Pulmonary artery endothelial cell (primary cell): Measurements from ENCODE around the gene PTGFRN. TPM values are rescaled to one million over a fixed set of nuclear protein-coding genes. Genes with fewer than 3 reads are reported as not detected.

Experiments used
- DNase-seq: peaks from one replicate; pipeline ENCODE4 v3.0.0-alpha.2; 2011; ENCODE audit warnings: low read depth, low spot score
- total RNA-seq: library from RNA; depleted of rRNA; stranded (reverse); fragments of >200 nt; gene quantifications from 2 replicates; pipeline ENCODE4 v1.2.3, GENCODE V29; 2014

The PTGFRN gene
- total RNA-seq, 1 donor from 2014 or later = 68.5 TPM

DNA sequence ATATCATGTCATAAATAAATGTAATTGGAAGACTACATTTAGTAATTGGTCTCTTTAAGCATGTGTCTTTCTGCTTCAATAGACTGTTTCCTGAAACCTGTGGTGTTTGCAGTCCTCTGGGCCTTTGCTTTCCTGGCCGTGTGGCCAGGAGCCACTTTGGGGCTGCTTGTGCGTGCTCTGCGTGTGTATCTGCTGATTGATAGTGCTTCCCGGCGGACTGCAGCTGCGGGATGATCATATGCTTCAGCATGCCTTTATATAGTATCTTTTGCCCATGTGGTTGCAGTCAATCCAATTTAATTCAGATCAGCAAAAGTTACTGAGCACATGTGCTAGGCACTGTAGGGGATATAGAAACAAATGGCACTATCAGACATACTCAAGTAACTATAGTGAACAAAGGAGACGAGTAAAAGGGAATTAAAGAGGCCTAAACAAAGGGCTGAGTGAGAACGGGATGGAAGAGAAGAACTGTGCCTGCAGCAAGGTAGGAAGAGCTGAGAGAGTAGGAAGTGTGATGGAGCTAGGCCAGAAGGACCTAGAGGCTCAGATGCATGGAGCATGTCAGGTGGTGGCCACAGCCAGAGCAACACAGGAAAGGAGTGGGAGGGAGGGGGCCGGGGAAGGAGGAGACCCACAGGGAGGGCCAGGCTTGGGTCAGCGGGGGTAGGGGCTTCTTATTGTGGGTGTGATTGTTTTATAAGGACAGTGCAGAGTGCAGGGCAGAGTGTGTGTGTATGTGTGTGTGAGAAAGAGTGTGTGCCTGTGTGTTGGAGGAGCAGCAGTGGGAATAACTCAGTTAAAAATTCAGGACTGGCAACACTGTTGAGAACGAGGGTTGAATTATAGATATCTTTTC, 123.2 kb downstream of the PTGFRN start:
- DNase-seq = no peak

- DNase-seq = no peak
Observed at GRCh38 chr1:117033772-117034171, 124.1 kb downstream of the PTGFRN start.

DNA sequence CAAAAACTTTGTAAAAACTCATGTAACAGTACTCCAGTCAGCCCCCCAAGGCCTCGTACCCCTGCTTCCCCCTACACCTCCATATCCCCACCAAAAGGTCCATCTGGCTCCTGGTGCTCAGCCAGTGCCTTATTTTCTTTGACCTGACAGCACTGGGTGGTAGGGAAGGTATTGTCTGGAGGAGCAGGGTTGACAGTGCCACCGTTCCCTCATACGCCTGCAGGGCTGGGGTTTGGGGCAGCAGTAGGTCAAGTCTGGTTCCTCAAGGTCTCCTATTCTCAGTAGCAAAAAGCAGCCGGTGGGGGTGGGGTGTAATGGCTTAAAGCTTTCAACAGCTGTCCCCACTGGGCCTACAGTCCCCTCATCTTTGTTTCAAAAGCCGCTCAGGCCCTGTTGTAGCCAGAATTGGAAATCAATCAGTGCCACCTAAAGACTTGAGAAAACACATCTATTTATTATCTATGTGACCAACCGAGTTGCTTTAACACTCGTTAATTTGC, 125.1 kb downstream of the PTGFRN start:
- DNase-seq = no peak

GRCh38 chr1:117036018-117036461, 126.3 kb downstream of the PTGFRN start:
- DNase-seq = no peak

GRCh38 chr1:117037802-117038201, 128.1 kb downstream of the PTGFRN start:
- no peak for DNase-seq

GRCh38 chr1:117038236-117038635, 128.5 kb downstream of the PTGFRN start:
- DNase-seq = no peak

Other genes with a start within 250 kb of the PTGFRN start
- 0.33 and 0.60 TPM in 2 replicates for gene IGSF3, start 242.2 kb upstream of the PTGFRN start, total RNA-seq
- gene CD2, start 155.5 kb upstream of the PTGFRN start, total RNA-seq = not detected in 2 replicates
- gene CD101, start 91.8 kb downstream of the PTGFRN start, total RNA-seq = 0.11 and 0.13 TPM in 2 replicates
- 15.2 and 29.1 TPM in 2 replicates for gene TTF2, start 150.4 kb downstream of the PTGFRN start, total RNA-seq
- gene TRIM45, start 211.8 kb downstream of the PTGFRN start, total RNA-seq = 1.1 and 2.0 TPM in 2 replicates